Amniotic epithelial cell (primary cell): ENCODE results near the gene GINS2.

Experiments
- DNase-seq: peaks from one replicate; pipeline ENCODE4 v3.0.0-alpha.2; 2010; ENCODE audit warnings: low read depth

Gene GINS2

DNA sequence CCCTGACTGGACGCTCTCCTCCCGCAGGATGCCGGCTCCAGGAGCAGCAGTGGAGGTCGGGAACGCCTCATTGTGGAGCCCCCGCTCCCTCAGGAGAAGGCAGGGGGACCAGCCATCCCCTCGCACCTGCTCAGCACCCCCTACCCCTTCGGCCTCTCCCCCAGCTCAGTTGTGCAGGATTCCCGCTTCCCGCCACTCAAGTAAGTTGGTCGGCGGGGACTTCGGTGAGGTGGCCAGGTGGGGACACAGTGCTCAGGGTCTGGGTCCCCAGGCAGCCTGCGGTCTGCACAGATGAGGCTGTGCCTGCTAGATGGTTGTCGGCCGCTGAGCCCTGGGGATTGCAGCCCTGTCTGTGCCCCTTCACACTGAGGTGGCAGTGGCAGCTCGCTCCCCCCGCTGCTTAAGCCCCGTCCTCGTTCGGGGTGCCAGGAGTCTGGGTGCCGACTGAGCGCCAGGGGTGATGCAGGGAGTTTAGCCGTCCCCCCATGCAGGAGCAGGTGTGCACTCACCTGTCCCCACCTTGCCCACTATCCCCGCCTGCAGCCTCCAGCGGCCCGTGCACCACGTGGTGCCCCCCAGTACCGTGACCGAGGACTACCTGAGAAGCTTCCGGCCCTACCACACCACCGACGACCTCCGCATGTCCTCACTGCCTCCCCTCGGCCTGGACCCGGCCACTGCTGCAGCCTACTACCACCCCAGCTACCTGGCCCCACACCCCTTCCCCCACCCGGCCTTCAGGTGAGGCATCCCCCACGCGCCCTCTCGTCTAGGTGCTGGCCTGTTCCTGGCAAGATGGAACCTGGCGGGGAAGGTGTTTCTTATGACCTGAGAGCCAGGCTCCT, 34.3 kb downstream of the GINS2 start:
- DNase-seq: no peak

DNA sequence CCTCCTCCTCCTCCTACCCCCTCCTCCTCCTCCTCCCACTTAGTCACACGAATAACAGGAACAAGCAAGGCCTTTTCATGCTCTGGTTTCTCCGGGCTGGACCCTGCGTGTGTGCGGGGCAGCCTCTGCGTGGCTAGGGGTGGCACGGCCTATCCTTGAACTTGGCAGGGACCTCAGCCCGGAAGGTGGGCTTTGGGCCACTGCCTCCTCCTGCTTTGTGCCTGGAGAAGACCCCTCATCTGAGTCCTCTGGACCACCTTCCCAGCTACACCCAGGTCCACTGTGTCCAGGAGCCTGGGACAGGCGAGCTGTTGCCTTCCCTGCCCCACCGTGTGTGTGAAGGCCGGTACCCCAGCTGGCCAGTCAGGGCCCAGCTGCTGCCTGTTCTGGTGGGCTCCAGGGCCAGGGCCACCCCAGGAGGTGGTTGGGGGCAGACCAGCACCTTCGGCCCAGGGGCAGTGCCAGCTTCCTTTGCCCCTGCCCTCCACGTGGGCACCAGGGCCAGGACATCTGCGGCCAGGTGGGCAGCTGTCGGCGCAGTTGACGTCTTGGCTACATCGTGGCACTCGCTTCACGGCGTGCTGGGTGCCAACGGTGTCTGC, 35.4 kb downstream of the GINS2 start:
- DNase-seq: peak; percentile 41

DNA sequence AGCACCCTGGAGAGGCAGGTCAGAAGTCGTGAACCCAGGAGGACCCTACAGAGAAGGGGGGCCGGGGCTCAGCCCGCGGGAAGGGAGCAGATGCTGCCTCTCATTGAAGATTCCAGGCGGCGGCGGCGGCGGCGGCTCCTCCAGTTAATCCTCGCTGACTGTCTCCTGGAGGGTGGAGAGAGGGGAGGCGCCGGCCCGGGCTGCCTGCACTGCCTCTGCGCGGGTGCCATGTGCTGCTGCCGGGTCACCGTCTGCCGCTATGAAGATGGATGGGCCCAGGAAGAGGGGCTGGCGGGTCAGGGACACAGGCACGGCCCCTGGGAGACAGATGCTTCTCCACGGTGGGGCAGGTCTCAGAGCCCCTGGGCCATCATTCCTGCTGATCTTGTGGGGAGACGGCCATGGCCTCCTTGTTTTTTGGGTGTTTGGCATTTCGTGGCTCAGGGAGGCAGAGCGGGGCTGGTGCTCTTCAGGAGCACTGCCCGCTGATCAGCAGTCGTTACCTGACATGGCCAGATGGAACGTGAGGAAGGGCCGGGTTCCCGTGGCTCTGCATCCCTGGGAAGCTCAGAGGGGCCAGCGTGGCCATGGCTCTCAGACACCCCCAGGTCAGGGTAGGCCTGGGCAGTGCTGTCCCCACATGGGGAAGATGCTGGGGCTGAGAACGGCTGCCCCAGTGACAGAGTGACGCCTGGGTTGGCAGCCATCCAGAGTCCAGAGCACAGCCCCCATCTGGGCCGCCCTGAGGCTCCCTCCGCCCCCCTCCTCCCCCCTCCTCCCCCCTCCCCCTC, 36.1 kb downstream of the GINS2 start:
- peak; percentile 69 for DNase-seq

DNA sequence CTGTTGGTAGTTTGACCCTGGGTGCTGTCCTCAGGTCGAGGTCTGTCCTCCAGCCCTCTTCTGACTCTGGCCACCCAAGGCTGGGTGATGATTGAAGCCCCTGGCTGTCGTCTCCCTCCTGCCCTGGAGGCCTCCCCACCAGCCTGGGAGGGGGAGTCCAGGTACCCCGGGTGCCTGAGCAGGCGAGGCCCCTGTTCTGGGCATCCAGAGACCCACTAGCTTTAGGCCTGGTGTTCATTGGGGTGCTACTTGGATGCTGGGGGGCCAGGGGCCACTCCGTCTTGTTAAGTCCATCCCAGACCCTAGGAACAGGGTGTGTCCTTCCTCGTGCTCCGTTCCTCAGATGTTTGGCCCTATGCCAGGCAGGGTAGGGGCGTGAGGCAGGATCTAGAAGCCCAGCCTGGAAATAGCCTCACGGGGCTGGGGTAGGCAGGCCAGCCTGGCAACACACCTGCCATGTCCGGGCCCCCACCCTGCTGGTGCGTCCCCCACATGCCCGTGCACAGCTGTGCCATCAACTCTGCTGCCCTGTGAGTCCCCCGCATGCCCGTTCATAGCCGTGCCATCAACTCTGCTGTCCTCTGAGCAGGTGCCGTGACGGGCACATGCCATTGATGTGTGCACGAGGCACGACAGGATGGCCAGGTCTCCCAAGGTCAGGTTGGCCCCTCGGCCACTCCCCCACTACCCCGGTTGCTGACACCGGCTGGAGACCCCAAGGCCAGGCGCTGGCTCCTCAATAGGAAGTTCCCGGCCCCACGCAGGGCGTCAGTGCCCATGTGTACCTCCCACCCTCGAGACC, 36.9 kb downstream of the GINS2 start:
- no peak for DNase-seq

GRCh38 chr16:85650844-85651628, 37.7 kb downstream of the GINS2 start:
- DNase-seq: peak; percentile 52

GRCh38 chr16:85650135-85650843, 38.5 kb downstream of the GINS2 start:
- no peak for DNase-seq

DNA sequence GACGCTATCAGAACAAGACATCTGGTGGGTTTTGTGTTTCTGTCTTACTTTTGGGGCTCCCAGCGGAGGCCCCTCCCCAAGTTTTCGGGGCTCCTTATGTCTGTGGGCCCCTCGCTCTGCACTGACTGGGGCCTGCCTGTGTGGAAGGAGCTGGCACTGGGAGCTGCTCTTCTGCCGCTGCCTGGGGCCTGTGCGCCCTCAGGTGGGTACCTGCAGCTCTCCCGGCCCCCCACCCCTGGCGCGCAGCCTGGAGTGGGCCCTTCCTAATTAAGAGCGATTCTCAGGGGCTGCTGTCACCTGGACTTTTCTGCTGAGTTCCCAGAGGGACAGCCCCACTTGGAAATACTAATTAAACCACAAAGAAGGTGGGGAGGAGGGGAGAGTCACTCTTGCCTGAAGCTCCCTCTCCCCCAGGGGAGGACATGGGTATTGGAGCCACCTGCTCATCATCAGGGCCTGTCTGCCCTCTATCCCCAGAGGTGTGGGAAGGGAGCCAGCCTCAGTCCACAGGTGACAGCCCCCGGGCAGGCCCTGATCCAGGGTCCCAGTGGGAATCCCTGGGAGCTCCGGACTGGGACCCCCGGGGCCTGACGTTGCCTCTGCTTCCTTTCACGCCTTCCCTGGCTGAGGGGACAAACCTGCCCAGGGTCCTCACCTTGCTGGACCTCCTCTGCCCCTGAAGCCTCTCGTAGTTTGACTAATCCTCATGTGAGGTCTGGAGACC, 39.2 kb downstream of the GINS2 start:
- DNase-seq: no peak

GRCh38 chr16:85648805-85649204, 39.9 kb downstream of the GINS2 start:
- DNase-seq: peak; percentile 29

DNA sequence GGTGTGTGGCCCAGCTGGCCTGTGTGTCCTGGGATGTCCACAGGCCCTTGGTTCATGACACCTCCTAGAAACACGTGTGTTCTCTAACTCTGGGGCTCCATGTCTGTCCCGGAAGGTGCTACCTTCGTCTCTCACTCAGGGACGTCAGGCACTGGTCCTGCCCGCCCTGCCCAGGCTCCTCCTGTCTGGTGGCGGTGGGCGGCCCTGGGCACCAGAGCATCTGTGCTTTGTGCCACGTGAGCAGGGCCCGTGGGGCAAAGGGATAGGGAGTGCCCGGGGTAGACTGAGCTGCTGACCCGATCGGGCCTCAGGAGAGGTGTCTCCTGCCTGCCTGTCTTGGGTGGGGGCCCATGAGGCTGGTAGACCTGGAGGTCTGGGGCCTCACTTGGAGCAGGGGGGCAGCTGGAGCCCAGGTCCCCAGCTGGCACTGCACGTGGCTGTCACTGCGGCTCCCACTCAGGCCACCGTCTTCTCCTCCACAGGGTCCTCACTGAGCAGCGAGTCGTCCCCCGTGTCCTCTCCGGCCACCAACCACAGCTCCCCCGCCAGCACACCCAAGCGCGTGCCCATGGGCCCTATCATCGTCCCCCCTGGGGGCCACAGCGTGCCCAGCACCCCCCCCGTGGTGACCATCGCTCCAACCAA, 40.6 kb downstream of the GINS2 start:
- no peak for DNase-seq

DNA sequence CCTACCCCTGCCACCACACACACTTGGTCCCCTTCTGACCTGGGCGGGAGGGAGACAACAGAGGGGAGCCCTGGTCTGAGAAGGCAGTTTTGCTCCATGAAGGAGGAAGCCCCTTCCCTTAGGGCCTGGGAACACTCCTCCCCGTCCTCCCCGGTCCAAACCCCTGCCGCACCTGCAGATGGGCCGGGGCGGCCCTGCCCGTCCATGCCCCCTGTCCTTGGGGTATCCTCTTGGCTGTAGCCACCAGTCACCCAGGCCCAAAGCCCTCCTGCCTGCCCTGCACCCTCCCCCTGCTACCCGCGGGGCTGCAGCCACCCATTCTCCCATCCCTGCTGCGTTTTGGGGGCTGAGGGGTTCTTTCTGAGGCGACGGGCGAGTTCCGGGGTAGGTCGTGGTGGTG, 41.8 kb downstream of the GINS2 start:
- no peak for DNase-seq

- no peak for DNase-seq
These were observed 42.3 kb downstream of the GINS2 start for GRCh38 chr16:85646358-85646907.

- no peak for DNase-seq
These were observed 43.6 kb downstream of the GINS2 start for GRCh38 chr16:85645021-85645589.

GRCh38 chr16:85644093-85644712, 44.6 kb downstream of the GINS2 start:
- DNase-seq: no peak

- no peak for DNase-seq
These were observed 45.1 kb downstream of the GINS2 start for GRCh38 chr16:85643631-85644030.

GRCh38 chr16:85642762-85643358, 45.9 kb downstream of the GINS2 start:
- no peak for DNase-seq

GRCh38 chr16:85641776-85642176, 47.0 kb downstream of the GINS2 start:
- peak; percentile 30 for DNase-seq

DNA sequence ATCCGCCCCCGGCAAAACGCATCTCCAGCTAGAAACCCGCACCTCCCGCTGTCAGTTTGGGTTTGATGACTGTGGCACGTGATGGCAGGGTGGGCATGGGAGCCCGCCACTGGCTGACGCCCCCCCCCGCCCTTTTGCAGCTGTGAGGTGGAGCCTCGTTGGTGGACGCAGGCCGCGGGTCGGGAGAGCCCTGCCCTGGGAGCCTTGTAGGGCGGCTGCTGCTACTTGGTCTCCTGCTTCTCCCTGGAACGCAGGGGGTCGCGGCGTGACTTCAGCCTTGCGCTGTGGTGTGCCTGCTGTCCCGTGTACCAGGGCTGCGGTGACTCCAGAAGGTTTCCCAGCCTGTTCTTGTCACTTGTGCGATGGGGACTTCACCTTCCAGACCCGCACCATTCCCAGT, 47.4 kb downstream of the GINS2 start:
- DNase-seq: no peak

GRCh38 chr16:85640585-85640984, 48.2 kb downstream of the GINS2 start:
- no peak for DNase-seq
